ENCODE results near the gene DNAJB5. TPM values are rescaled to one million over a fixed set of nuclear protein-coding genes. Genes with fewer than 3 reads are reported as not detected.

Gene DNAJB5
- total and polyA plus RNA-seq, 2 experiments from 2014 or later = 20.3 to 37.4 TPM

DNA sequence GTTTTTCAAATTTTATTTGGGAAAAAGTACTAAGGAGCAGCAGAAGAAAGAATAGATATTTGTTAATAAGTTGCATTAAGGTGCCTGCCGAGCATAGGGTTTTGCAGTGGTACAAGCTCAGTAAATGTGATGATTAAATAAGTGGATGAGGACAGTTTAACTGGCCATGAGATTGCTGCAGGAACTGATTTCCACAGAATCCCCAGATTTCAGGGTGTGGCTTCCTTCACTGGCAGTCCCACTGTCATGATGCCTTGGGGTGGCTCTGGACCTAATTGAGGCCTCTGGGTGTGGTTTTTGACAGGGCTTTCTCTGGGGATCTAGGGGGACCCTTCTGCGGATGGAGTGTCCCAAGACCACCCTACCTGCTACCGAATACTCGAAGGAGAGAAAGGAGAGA lies 30.1 kb upstream of the DNAJB5 start:
- no peak overlapping the region for H3K4me3 Mint-ChIP-seq
- H3K27ac Mint-ChIP-seq = no peak overlapping the region
- no peak overlapping the region for H3K27ac ChIP-seq (ENCODE audit: low read depth)
- peaks cover 19% of the 10 kb centered on the region; the same call in 2 of the 3 replicates for H3K4me1 Mint-ChIP-seq
- no peaks in the 10 kb centered on the region for H3K79me2 ChIP-seq (replicated peaks; ENCODE audit: insufficient read depth)
- DNase-seq (ENCODE audit: low spot score) (no peak), ATAC-seq (no peak)
- H3K9me2 ChIP-seq (ENCODE audit: insufficient read depth) = no peaks in the 10 kb centered on the region
- H3K4me2 ChIP-seq = no peak overlapping the region
- H2AFZ ChIP-seq = no peak overlapping the region
- no peaks in the 10 kb centered on the region for H4K20me1 ChIP-seq (replicated peaks; ENCODE audit: insufficient read depth)
- H3K4me3 ChIP-seq = no peak overlapping the region
- H3F3A ChIP-seq (replicated peaks; ENCODE audit: low read depth) = 0 out of 2 replicates have a peak, but pooled peaks cover 3% of the 10 kb centered on the region
- H3K4me1 ChIP-seq (ENCODE audit: insufficient read depth) = peaks cover 8% of the 10 kb centered on the region; the same call in 1 of the 2 replicates
- peaks cover 69% of the 10 kb centered on the region for H3K27me3 ChIP-seq (ENCODE audit: insufficient read depth)
- no peaks in the 10 kb centered on the region for H3K9me3 Mint-ChIP-seq
- H3K36me3 Mint-ChIP-seq (ENCODE audit: low read depth) = no peaks in the 10 kb centered on the region
- no peak for TF ChIP-seq CREB1 (CRISPR knock-in tag; IDR thresholded peaks at IDR 0.05; ENCODE audit: low read depth)
- TF ChIP-seq, protein P1, sequence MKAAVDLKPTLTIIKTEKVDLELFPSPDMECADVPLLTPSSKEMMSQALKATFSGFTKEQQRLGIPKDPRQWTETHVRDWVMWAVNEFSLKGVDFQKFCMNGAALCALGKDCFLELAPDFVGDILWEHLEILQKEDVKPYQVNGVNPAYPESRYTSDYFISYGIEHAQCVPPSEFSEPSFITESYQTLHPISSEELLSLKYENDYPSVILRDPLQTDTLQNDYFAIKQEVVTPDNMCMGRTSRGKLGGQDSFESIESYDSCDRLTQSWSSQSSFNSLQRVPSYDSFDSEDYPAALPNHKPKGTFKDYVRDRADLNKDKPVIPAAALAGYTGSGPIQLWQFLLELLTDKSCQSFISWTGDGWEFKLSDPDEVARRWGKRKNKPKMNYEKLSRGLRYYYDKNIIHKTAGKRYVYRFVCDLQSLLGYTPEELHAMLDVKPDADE (IDR thresholded peaks at IDR 0.05) = no peak
- TF ChIP-seq, protein P2, sequence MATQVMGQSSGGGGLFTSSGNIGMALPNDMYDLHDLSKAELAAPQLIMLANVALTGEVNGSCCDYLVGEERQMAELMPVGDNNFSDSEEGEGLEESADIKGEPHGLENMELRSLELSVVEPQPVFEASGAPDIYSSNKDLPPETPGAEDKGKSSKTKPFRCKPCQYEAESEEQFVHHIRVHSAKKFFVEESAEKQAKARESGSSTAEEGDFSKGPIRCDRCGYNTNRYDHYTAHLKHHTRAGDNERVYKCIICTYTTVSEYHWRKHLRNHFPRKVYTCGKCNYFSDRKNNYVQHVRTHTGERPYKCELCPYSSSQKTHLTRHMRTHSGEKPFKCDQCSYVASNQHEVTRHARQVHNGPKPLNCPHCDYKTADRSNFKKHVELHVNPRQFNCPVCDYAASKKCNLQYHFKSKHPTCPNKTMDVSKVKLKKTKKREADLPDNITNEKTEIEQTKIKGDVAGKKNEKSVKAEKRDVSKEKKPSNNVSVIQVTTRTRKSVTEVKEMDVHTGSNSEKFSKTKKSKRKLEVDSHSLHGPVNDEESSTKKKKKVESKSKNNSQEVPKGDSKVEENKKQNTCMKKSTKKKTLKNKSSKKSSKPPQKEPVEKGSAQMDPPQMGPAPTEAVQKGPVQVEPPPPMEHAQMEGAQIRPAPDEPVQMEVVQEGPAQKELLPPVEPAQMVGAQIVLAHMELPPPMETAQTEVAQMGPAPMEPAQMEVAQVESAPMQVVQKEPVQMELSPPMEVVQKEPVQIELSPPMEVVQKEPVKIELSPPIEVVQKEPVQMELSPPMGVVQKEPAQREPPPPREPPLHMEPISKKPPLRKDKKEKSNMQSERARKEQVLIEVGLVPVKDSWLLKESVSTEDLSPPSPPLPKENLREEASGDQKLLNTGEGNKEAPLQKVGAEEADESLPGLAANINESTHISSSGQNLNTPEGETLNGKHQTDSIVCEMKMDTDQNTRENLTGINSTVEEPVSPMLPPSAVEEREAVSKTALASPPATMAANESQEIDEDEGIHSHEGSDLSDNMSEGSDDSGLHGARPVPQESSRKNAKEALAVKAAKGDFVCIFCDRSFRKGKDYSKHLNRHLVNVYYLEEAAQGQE (IDR thresholded peaks at IDR 0.05; ENCODE audit: unreplicated experiment) = no peak
- TF ChIP-seq, protein P3, sequence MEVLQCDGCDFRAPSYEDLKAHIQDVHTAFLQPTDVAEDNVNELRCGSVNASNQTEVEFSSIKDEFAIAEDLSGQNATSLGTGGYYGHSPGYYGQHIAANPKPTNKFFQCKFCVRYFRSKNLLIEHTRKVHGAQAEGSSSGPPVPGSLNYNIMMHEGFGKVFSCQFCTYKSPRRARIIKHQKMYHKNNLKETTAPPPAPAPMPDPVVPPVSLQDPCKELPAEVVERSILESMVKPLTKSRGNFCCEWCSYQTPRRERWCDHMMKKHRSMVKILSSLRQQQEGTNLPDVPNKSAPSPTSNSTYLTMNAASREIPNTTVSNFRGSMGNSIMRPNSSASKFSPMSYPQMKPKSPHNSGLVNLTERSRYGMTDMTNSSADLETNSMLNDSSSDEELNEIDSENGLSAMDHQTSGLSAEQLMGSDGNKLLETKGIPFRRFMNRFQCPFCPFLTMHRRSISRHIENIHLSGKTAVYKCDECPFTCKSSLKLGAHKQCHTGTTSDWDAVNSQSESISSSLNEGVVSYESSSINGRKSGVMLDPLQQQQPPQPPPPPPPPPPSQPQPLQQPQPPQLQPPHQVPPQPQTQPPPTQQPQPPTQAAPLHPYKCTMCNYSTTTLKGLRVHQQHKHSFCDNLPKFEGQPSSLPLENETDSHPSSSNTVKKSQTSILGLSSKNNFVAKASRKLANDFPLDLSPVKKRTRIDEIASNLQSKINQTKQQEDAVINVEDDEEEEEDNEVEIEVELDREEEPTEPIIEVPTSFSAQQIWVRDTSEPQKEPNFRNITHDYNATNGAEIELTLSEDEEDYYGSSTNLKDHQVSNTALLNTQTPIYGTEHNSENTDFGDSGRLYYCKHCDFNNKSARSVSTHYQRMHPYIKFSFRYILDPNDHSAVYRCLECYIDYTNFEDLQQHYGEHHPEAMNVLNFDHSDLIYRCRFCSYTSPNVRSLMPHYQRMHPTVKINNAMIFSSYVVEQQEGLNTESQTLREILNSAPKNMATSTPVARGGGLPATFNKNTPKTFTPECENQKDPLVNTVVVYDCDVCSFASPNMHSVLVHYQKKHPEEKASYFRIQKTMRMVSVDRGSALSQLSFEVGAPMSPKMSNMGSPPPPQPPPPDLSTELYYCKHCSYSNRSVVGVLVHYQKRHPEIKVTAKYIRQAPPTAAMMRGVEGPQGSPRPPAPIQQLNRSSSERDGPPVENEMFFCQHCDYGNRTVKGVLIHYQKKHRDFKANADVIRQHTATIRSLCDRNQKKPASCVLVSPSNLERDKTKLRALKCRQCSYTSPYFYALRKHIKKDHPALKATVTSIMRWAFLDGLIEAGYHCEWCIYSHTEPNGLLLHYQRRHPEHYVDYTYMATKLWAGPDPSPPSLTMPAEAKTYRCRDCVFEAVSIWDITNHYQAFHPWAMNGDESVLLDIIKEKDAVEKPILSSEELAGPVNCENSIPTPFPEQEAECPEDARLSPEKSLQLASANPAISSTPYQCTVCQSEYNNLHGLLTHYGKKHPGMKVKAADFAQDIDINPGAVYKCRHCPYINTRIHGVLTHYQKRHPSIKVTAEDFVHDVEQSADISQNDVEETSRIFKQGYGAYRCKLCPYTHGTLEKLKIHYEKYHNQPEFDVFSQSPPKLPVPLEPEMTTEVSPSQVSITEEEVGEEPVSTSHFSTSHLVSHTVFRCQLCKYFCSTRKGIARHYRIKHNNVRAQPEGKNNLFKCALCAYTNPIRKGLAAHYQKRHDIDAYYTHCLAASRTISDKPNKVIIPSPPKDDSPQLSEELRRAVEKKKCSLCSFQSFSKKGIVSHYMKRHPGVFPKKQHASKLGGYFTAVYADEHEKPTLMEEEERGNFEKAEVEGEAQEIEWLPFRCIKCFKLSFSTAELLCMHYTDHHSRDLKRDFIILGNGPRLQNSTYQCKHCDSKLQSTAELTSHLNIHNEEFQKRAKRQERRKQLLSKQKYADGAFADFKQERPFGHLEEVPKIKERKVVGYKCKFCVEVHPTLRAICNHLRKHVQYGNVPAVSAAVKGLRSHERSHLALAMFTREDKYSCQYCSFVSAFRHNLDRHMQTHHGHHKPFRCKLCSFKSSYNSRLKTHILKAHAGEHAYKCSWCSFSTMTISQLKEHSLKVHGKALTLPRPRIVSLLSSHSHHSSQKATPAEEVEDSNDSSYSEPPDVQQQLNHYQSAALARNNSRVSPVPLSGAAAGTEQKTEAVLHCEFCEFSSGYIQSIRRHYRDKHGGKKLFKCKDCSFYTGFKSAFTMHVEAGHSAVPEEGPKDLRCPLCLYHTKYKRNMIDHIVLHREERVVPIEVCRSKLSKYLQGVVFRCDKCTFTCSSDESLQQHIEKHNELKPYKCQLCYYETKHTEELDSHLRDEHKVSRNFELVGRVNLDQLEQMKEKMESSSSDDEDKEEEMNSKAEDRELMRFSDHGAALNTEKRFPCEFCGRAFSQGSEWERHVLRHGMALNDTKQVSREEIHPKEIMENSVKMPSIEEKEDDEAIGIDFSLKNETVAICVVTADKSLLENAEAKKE (CRISPR knock-in tag; IDR thresholded peaks at IDR 0.05) = no peak
- H3K36me3 ChIP-seq (ENCODE audit: insufficient read depth) = no peaks in the 10 kb centered on the region
- H3K27me3 Mint-ChIP-seq (ENCODE audit: insufficient read depth, low read depth, poor library complexity) = peaks cover 21% of the 10 kb centered on the region
